H1 (cell line): ENCODE data around the gene RILP. TPM values are rescaled to one million over a fixed set of nuclear protein-coding genes. Genes with fewer than 3 reads are reported as not detected.

Experiments used
- CBX8 ChIP-seq: fragments of 300-800, 300-1000 bp; sonication (generic); IDR thresholded peaks from 2 replicates; pipeline ENCODE4 v1.7.1; 2016; ENCODE audit warnings: low read depth, low read length, borderline replicate concordance
- CEBPB ChIP-seq: IDR thresholded peaks from 2 replicates; pipeline ENCODE4 v1.6.1; 2012; ENCODE audit warnings: low read depth, low read length
- EGR1 ChIP-seq: IDR thresholded peaks from 2 replicates; pipeline ENCODE4 v1.6.1; 2011; ENCODE audit warnings: low read depth, low read length, borderline replicate concordance
- EP300 ChIP-seq, 2 experiments: IDR thresholded peaks; 1 replicate in 1 of 2; 2 replicates in 1 of 2; pipeline ENCODE4 v1.6.1; 2011 to 2012; ENCODE audit warnings: low read depth in 2 of 2, low read length in 2 of 2, mild to moderate bottlenecking in 2 of 2, borderline replicate concordance in 1 of 2, inconsistent platforms in 1 of 2, moderate library complexity in 1 of 2
- FOSL1 ChIP-seq: IDR thresholded peaks from 2 replicates; pipeline ENCODE4 v1.6.1; 2011; ENCODE audit warnings: mild to moderate bottlenecking, low read depth, low read length, moderate library complexity; ENCODE audit not compliant: insufficient read depth
- GABPA ChIP-seq: IDR thresholded peaks from 2 replicates; pipeline ENCODE4 v1.6.1; 2011; ENCODE audit warnings: mild to moderate bottlenecking, low read length, moderate library complexity, borderline replicate concordance; ENCODE audit not compliant: insufficient read depth
- KDM5A ChIP-seq: fragments of 200-600 bp; IDR thresholded peaks from 2 replicates; pipeline ENCODE4 v1.7.1; 2012; ENCODE audit warnings: mild to moderate bottlenecking, low read length, inconsistent platforms, mixed read lengths
- RAD21 ChIP-seq, 2 experiments: IDR thresholded peaks in 1 of 2; conservative IDR thresholded peaks in 1 of 2; 2 replicates each; pipeline ENCODE4 v1.6.1; 2011; ENCODE audit warnings: low read depth in 2 of 2, low read length in 2 of 2, improper control_type of control experiment in 1 of 2, inconsistent platforms in 1 of 2, mild to moderate bottlenecking in 1 of 2, moderate library complexity in 1 of 2
- RBBP5 ChIP-seq: IDR thresholded peaks from 2 replicates; pipeline ENCODE4 v1.7.1; 2012; ENCODE audit warnings: low read depth, mild to moderate bottlenecking, inconsistent platforms, low read length, moderate library complexity, borderline replicate concordance
- RFX5 ChIP-seq: IDR thresholded peaks from 2 replicates; pipeline ENCODE4 v1.6.1; 2011; ENCODE audit warnings: low read depth, low read length, improper control_type of control experiment, borderline replicate concordance
- SIN3A ChIP-seq, 2 experiments: IDR thresholded peaks in 1 of 2; conservative IDR thresholded peaks in 1 of 2; 2 replicates each; pipeline ENCODE4 v1.6.1; 2011 to 2012; ENCODE audit warnings: low read length in 2 of 2, improper control_type of control experiment in 1 of 2, low read depth in 1 of 2, mild to moderate bottlenecking in 1 of 2
- SIRT6 ChIP-seq: IDR thresholded peaks from one replicate; pipeline ENCODE4 v1.7.1; 2012; ENCODE audit warnings: low read length, inconsistent platforms
- SRF ChIP-seq: IDR thresholded peaks from 2 replicates; pipeline ENCODE4 v1.6.1; 2011; ENCODE audit warnings: mild to moderate bottlenecking, low read depth, low read length, moderate library complexity
- SUZ12 ChIP-seq: fragments of 200-600 bp; sonication (generic); IDR thresholded peaks from 2 replicates; pipeline ENCODE4 v1.6.1; 2012; ENCODE audit warnings: mild to moderate bottlenecking, inconsistent platforms, low read length, moderate library complexity, mixed read lengths
- TAF1 ChIP-seq: IDR thresholded peaks from 2 replicates; pipeline ENCODE4 v1.6.1; 2011; ENCODE audit warnings: mild to moderate bottlenecking, low read depth, low read length
- YY1 ChIP-seq: IDR thresholded peaks from 2 replicates; pipeline ENCODE4 v1.6.1; 2011; ENCODE audit warnings: low read depth, mild to moderate bottlenecking, low read length
- polyA plus RNA-seq, 7 experiments: library from polyadenylated mRNA; depleted of rRNA in 3 of 7; stranded (reverse) in 5 of 7; unstranded in 2 of 7; fragments of >200 nt in 5 of 7; fragments of 200-250 nt in 2 of 7; gene quantifications; 1 replicate in 5 of 7; 2 replicates in 1 of 7; 4 replicates in 1 of 7; pipeline versions ENCODE4 v1.2.1 to v1.2.3, GENCODE V29; 2011 to 2013; ENCODE audit warnings: missing spikeins in 2 of 7, mixed read lengths in 2 of 7
- total RNA-seq: library from RNA; stranded (reverse); fragmentation: NEBNext Ultra II Directional; extraction: Animal tissue kit (Norgen Biotek cat#: 25700); gene quantifications from 2 replicates; pipeline ENCODE4 v1.2.1, GENCODE V29; 2021
- TF ChIP-seq, protein P1 (sequence below), 3 experiments: IDR thresholded peaks; 1 replicate in 2 of 3; 2 replicates in 1 of 3; pipeline versions ENCODE4 v1.5.1 to v1.6.1; 2011; ENCODE audit warnings: low read length in 3 of 3, mild to moderate bottlenecking in 3 of 3, inconsistent platforms in 2 of 3, low read depth in 1 of 3, moderate library complexity in 1 of 3; ENCODE audit not compliant: insufficient read depth in 1 of 3; ENCODE audit errors: control extremely low read depth in 1 of 3
- TF ChIP-seq, protein P2 (sequence below): IDR thresholded peaks from 2 replicates; pipeline ENCODE4 v1.6.1; 2011; ENCODE audit warnings: low read depth, mild to moderate bottlenecking, low read length; ENCODE audit not compliant: insufficient read depth

RILP gene
- total and polyA plus RNA-seq, 2 of the 8 experiments (the other 6 are each of a cell fraction or from before 2014, with no cell fraction given), result 6.8 to 7.2 TPM

DNA sequence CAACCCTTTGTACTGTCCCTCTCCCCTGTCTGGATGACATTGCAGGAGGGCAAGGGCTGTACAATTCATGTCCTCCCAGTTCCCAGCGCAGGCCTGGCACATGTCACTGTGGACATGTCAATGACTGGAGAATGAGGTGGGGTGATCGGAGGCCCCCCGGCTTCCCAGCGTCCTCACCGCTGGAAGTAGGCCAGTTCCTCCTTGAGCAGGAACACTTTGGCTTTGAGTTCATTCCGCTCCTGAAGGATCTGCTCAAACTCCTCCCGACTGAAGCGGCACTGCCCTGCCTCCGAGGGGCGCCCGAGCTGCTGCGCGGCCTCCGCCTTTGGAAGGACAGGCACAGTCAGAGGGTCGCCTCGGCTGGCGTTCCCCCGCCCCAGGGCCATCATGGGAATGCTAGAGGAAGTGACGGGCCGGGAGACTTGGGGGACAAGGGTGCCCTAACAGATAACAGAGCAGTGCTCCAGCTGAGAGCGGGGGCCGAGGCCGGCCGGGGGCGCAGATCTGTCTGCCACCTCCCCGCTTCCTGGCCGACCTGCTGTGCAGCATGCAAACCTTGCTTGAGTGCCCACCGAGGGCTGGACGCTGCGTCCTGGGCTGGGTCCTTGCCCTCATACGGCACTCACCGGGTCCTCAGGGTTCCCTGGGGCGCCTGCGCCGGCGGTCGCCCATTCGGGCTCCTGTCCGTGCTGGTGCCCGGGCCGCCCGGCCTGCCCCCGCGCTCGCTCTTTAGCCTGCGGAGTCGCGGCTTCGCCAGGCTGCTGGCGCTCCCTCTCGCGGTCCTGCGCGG is 1.3 kb downstream of the RILP start (continued):
- TF ChIP-seq, protein P1, sequence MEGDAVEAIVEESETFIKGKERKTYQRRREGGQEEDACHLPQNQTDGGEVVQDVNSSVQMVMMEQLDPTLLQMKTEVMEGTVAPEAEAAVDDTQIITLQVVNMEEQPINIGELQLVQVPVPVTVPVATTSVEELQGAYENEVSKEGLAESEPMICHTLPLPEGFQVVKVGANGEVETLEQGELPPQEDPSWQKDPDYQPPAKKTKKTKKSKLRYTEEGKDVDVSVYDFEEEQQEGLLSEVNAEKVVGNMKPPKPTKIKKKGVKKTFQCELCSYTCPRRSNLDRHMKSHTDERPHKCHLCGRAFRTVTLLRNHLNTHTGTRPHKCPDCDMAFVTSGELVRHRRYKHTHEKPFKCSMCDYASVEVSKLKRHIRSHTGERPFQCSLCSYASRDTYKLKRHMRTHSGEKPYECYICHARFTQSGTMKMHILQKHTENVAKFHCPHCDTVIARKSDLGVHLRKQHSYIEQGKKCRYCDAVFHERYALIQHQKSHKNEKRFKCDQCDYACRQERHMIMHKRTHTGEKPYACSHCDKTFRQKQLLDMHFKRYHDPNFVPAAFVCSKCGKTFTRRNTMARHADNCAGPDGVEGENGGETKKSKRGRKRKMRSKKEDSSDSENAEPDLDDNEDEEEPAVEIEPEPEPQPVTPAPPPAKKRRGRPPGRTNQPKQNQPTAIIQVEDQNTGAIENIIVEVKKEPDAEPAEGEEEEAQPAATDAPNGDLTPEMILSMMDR (IDR thresholded peaks at IDR 0.05; ENCODE audit: control extremely low read depth in 1 of 3, insufficient read depth in 1 of 3, low read depth in 1 of 3, low read length in 3 of 3), result peak; percentile 63 to 72 (median 70)
- no peak for TF ChIP-seq CEBPB
- 0 out of 4 replicates have a peak, but pooled peaks of 1 of the 2 experiments have one; percentile 28 for TF ChIP-seq SIN3A (conservative IDR thresholded peaks at IDR 0.05 in 1 of 2, IDR thresholded peaks at IDR 0.05 in 1 of 2; ENCODE audit: low read depth in 1 of 2, low read length in 2 of 2)
- no peak; the same call in 1 of the 2 replicates for TF ChIP-seq GABPA
- TF ChIP-seq SRF, result no peak; the same call in 1 of the 2 replicates
- no peak for TF ChIP-seq SIRT6
- TF ChIP-seq, protein P2, sequence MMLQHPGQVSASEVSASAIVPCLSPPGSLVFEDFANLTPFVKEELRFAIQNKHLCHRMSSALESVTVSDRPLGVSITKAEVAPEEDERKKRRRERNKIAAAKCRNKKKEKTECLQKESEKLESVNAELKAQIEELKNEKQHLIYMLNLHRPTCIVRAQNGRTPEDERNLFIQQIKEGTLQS, result no peak
- no peak for TF ChIP-seq RFX5
- TF ChIP-seq YY1, result no peak
- TF ChIP-seq EP300 (IDR thresholded peaks at IDR 0.05; ENCODE audit: borderline replicate concordance in 1 of 2, low read depth in 2 of 2, low read length in 2 of 2), result no peak
- TF ChIP-seq CBX8, result no peak
- no peak for TF ChIP-seq SUZ12
- peak; percentile 23 to 41 for TF ChIP-seq RAD21 (IDR thresholded peaks at IDR 0.05 in 1 of 2, conservative IDR thresholded peaks at IDR 0.05 in 1 of 2; ENCODE audit: low read depth in 2 of 2, low read length in 2 of 2)
- TF ChIP-seq TAF1, result no peak
- TF ChIP-seq FOSL1, result no peak
- no peak for TF ChIP-seq KDM5A
- TF ChIP-seq RBBP5, result 0 out of 2 replicates have a peak, but pooled peaks have one; percentile 61
- no peak for TF ChIP-seq EGR1
